Esophagus squamous epithelium (tissue), 4 donors: Measurements from ENCODE around the gene SLC44A4.
"Not testable (repeated sequence)": the region's sequence is repeated elsewhere in the genome, so short reads cannot be mapped to it uniquely, and the experiment has no call there.

Experiments used
- POLR2A ChIP-seq, 4 donors: fragments of 450-650 bp; IDR thresholded peaks; one replicate each; pipeline ENCODE4 v1.6.1; 2017; ENCODE audit warnings: antibody characterized with exemption in 4 of 4, mild to moderate bottlenecking in 4 of 4, moderate library complexity in 3 of 4
- TF ChIP-seq, protein P1 (sequence below), 6 experiments: fragments of 450-650 bp in 4 of 6; fragments of 200-600 bp in 2 of 6; sonication (generic) in 2 of 6; IDR thresholded peaks; one replicate each; pipeline ENCODE4 v1.5.1; 2016 to 2019; ENCODE audit warnings: antibody characterized with exemption in 6 of 6, mild to moderate bottlenecking in 4 of 6, moderate library complexity in 4 of 6

GRCh38 chr6:31817133-31817928, 61.5 kb downstream of the SLC44A4 start:
- TF ChIP-seq, protein P1, sequence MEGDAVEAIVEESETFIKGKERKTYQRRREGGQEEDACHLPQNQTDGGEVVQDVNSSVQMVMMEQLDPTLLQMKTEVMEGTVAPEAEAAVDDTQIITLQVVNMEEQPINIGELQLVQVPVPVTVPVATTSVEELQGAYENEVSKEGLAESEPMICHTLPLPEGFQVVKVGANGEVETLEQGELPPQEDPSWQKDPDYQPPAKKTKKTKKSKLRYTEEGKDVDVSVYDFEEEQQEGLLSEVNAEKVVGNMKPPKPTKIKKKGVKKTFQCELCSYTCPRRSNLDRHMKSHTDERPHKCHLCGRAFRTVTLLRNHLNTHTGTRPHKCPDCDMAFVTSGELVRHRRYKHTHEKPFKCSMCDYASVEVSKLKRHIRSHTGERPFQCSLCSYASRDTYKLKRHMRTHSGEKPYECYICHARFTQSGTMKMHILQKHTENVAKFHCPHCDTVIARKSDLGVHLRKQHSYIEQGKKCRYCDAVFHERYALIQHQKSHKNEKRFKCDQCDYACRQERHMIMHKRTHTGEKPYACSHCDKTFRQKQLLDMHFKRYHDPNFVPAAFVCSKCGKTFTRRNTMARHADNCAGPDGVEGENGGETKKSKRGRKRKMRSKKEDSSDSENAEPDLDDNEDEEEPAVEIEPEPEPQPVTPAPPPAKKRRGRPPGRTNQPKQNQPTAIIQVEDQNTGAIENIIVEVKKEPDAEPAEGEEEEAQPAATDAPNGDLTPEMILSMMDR (IDR thresholded peaks at IDR 0.05): not testable (repeated sequence)
- TF ChIP-seq POLR2A (IDR thresholded peaks at IDR 0.05): not testable (repeated sequence)
